ENCODE measurements around the gene NAALADL1. TPM values are rescaled to one million over a fixed set of nuclear protein-coding genes. Genes with fewer than 3 reads are reported as not detected.

Gene NAALADL1, protein sequence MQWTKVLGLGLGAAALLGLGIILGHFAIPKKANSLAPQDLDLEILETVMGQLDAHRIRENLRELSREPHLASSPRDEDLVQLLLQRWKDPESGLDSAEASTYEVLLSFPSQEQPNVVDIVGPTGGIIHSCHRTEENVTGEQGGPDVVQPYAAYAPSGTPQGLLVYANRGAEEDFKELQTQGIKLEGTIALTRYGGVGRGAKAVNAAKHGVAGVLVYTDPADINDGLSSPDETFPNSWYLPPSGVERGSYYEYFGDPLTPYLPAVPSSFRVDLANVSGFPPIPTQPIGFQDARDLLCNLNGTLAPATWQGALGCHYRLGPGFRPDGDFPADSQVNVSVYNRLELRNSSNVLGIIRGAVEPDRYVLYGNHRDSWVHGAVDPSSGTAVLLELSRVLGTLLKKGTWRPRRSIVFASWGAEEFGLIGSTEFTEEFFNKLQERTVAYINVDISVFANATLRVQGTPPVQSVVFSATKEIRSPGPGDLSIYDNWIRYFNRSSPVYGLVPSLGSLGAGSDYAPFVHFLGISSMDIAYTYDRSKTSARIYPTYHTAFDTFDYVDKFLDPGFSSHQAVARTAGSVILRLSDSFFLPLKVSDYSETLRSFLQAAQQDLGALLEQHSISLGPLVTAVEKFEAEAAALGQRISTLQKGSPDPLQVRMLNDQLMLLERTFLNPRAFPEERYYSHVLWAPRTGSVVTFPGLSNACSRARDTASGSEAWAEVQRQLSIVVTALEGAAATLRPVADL
- 10.4 TPM for total RNA-seq

- DNase-seq (ENCODE audit: low spot score): no peak
Observed at GRCh38 chr11:65058419-65059054, at the start of gene NAALADL1. Gene NAALADL1 (minus strand): TSS chr11:65058553. CDS start chr11:65058521, 32 bp downstream.

DNA sequence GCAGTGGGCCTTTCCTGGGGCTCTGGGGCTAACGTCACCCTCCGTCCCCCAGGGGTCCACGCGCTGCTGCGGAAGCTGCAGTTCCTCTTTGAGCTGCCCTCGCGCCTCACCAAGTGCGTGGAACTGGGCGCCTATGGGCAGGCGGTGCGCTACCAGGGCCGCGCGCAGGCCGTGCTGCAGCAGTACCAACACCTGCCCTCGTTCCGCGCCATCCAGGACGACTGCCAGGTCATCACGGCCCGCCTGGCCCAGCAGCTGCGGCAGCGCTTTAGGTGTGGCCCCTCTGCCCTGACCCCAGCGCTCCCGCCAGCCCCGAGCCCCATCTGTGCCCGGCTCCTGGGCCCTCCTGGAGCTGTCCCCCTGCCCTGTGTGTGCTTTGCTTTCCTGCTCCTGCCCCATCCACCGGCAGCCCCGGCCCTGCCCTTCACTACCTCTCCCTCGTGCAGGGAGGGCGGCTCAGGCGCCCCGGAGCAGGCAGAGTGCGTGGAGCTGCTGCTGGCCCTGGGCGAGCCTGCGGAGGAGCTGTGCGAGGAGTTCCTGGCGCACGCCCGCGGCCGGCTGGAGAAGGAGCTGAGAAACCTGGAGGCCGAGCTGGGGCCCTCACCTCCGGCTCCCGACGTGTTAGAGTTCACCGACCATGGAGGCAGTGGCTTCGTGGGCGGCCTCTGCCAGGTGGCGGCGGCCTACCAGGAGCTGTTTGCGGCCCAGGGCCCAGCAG is 49.6 kb upstream of the NAALADL1 start:
- DNase-seq (ENCODE audit: low spot score): no peak

- no peak for DNase-seq (ENCODE audit: low spot score)
Observed at GRCh38 chr11:65107078-65107477, 48.7 kb upstream of the NAALADL1 start.

- no peak for DNase-seq (ENCODE audit: low spot score)
Observed at GRCh38 chr11:65104628-65105027, 46.3 kb upstream of the NAALADL1 start.

DNA sequence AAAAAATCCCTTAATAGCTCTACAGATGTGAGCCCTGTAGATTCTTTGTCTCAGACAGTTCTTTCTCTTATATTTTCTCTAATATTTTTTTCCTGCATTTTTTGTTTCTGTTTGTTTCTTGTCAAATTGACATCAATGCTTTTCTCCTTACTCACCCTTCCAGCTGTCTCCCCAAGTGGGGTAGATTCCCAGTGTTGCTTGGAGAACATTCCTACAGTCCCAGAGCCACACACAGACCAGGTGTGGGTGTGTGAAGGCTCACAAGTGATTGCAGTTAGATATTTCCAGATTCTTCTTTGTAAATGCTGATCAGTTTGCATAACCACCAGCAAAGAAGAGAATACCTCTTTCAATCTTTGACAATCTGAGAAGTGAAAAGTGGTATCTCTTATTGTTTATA is 45.1 kb upstream of the NAALADL1 start:
- DNase-seq (ENCODE audit: low spot score): no peak

DNA sequence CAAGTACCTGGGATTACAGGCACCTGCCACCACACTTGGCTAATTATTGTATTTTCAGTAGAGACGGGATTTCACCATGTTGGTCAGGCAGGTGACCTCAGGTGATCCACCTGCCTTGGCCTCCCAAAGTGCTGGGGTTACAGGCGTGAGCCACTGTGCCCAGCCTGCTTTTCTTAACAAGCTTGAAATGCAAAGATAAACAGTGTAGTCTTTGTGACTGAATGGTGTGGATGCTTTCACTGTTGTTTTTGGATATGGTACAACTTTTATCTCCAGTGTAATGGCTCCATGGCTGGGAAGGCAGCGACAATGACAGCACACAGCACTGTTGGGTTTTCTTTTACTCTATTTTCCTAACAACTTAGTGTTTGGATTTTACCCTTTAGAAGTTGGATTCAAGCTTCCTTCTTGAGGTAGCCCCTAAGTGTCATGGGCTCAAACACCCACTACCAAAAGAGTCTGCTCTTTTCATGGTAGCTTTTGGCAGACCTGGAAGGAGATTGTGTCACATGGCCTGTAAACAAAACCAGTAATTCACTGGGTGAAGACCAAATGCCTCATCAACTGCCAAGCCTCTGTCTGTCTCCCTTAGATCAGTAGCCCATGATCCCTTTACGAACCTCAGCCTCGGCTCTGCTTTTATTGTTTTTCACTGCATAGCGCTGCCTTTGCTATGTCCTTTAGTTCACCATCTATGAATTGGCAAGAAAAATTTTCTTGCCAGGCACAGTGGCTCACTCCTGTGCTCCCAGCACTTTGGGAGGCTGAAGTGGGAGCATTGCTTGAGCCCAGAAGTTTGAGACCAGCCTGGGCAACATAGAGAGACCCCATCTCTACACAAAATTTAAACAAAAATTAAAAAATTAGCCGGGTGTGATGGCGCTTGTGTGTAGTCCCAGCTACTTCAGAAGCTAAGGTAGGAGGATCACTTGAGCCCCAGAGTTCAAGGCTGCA is 44.1 kb upstream of the NAALADL1 start:
- DNase-seq (ENCODE audit: low spot score): no peak

DNA sequence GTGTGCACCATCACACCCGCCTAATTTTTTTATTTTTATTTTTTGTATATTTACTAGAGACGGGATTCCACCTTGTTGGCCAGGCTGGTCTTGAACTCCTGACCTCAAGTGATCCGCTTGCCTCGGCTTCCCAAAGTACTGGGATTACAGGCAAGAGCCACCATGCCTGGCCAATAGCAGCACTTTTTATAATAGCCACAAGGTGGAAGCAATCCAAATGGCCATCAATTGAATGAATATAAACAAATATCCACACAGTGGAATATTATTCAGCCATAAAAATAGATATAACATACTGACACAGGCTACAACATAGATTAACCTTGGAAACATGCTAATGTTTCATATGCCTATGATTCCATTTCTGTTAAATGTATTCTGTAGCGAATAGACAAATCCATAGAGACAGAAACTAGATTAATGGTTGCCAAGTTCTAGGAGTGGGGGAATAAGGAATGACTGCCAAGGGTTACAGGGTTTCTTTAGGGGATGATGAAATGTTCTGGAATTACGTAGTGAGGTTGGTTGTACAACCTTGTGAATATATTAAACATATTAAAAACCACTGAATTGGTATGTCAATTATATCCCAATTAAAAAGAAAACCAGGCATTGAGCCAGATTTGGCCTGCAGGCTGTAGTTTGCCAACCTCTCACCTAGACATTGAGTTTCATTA is 42.5 kb upstream of the NAALADL1 start:
- no peak for DNase-seq (ENCODE audit: low spot score)

DNA sequence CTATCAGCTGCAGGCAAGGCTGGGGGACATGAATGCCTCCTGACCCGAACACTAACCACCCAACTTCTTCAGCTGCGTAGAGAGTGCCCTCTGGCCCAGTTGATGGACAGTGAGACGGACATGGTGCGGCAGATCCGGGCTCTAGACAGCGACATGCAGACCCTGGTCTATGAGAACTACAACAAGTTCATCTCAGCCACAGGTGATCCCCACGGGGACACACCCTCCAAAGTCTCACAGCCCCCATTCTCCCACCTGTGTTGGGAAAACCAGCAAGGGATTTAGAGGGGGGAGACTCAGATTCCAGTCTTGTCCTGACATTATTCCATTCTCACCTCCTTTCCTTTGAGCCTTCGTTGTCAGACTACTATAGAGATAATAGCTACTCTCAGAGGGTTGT is 38.6 kb upstream of the NAALADL1 start:
- no peak for DNase-seq (ENCODE audit: low spot score)

GRCh38 chr11:65095974-65096806 is 37.8 kb upstream of the NAALADL1 start, which contains the start of gene VPS51:
Gene VPS51 (plus strand): TSS chr11:65096214. CDS start chr11:65096251, 37 bp downstream.
- DNase-seq (ENCODE audit: low spot score): peak; percentile 86

GRCh38 chr11:65095427-65095826 is 37.1 kb upstream of the NAALADL1 start:
- no peak for DNase-seq (ENCODE audit: low spot score)

DNA sequence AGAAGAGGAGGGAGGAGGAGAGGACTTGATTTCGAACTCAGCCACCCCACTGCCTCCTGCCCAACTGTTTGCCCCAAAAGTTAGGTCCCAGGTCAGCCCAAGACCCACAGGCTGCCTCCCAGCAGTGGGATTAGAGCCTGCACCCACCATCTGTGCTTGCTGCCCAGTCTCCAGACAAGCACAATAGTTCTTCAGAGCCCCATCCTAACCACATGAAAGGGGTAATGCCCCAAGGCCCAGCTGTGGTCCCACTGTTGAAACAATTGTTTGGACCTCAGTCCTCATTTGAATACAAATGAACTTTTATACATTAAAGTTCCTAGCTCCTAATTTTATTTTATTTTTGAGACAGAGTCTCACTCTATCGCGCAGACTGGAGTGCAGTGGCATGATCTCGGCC is 32.3 kb upstream of the NAALADL1 start:
- no peak for DNase-seq (ENCODE audit: low spot score)

DNA sequence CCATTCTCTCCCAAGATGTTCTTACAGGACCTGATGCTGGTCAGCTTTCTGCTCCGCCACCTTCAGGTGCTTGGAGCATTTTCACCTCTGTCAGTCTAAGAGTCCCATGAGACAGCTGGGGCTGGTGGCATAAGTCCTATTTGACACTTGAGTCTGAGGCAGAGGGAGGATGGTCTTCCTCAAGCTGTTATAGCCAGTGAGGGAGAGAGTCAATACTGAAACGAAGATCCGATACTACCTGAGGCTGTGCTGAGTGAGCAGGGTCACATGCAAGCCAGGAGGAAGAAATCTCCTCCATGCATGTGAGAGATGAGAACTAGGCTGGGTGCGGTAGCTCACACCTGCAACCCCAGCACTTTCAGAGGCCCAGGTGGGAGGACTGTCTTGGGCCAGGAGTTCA is 31.3 kb upstream of the NAALADL1 start:
- DNase-seq (ENCODE audit: low spot score): no peak

DNA sequence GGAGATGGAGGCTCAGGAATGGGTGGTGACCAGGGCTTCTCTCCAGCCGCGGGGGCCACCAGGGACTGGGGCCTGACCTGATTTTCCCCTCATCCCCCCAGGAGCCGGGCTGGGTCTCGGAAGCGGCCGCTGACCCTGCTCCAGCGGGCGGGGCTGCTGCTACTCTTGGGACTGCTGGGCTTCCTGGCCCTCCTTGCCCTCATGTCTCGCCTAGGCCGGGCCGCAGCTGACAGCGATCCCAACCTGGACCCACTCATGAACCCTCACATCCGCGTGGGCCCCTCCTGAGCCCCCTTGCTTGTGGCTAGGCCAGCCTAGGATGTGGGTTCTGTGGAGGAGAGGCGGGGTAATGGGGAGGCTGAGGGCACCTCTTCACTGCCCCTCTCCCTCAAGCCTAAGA is 29.5 kb upstream of the NAALADL1 start:
- DNase-seq (ENCODE audit: low spot score): no peak

DNA sequence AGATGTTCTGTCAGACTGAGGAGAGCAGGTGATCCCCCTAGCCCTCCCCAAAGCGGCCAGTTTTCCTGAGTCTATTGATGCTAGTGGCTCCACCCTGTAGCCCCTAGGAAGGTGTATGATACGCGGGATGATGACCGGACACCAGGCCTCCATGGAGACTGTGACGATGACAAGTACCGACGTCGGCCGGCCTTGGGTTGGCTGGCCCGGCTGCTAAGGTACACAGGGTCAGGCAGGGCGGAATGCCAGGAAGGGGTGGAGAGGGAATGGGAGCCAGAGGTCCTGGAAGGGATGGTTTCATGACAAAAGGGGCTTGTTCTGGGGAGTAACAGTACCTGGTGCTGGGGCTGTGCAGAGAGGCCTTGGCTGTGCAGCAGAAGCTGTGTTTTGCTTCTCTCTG is 28.9 kb upstream of the NAALADL1 start:
- no peak for DNase-seq (ENCODE audit: low spot score)

DNA sequence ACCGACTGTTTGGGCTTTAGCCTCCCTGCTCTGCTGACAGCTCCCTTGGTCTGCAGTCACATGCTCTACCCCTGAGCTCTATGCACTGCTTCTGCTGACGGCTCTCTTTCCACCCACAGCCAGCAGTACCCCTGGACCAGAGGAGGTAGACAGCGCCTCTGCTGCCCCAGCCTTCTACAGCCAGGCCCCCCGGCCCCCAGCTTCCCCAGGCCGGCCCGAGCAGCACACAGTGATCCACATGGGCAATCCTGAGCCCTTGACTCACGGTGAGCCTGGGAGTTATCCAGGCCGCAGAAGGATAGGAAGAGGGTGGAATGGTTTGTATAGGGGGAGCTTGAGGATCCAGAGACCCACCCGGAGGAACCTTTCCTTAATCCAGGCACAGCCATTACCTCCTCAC is 28.5 kb upstream of the NAALADL1 start:
- no peak for DNase-seq (ENCODE audit: low spot score)

DNA sequence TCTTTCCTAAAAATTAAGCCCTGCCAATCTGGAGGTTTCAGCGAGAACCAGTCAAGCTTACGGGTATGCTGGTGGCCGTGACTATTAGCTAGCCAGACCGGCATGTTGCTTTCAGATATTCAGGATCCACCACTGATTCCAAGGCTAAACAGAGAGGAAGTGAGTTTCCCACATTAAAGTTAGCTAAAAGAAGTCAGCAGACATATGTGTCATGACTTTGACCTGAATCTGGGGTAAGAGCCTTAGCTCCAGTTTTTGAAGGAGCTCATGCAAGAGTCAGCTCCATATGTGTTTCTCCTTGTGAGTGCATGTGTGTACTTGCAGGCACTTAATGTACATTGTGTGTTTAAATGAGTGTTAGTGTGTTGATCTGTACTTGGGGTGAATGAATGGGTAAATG is 27.1 kb upstream of the NAALADL1 start:
- no peak for DNase-seq (ENCODE audit: low spot score)

GRCh38 chr11:65084598-65085375 is 26.4 kb upstream of the NAALADL1 start:
- DNase-seq (ENCODE audit: low spot score): no peak

DNA sequence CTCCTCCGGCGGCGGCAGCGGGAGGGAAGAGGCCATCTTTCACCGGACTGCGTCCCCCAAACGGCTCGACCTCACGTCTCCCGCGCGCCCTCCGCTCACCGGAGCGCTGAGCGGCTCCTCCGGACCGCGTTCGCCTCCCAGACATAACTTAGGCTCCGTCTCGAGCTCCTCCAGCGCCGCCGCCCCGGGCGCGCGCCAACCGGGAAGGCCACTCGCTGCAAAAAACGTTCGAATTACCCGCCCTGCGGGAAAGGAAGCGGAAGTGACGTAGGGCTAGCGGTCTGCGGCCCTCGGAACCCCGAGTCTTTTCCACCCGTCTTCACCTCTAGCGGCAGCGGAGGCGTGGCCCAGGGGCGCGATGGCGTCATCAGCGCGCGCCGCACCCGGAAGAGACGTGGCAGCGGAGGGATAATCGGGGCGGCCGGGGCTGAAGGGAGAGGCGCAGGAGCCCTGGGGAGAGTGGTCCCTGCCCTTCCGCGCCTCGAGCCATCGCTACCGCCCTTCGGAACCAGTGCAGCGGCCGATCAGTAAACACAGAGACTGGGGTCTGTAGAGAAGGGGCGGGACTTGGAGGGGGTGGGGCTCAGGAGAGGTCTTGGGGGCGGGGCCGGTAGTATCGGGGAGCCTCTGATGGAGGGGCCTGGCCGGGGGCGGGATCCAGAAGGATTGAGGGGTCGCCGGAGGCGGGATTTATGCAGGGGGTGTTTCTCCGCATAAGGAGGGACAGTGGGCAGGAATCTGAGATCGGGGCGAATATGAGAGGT is 25.7 kb upstream of the NAALADL1 start, which contains the start of the genes CDCA5 and ZFPL1:
CDCA5 (minus strand) TSS at position 207 of the 764 bp plus-strand sequence; CDS start at position 145, 62 bp downstream.
ZFPL1 (plus strand) TSS at position 389 of the 764 bp plus-strand sequence. CDS start 477 bp downstream, outside the sequence.
- DNase-seq (ENCODE audit: low spot score): peak; percentile 97
